Right lobe of liver (tissue), 4 donors: ENCODE data around the gene KIF19.

Experiments used
- POLR2A ChIP-seq: fragments of 450-650 bp; IDR thresholded peaks from one replicate; pipeline ENCODE4 v1.6.1; 2017; ENCODE audit warnings: antibody characterized with exemption, mild to moderate bottlenecking
- TF ChIP-seq, protein P1 (sequence below), 4 donors: fragments of 200-600 bp in 3 of 4; fragments of 450-650 bp in 1 of 4; IDR thresholded peaks; one replicate each; pipeline versions ENCODE4 v1.5.1 to v1.8.0; 2016 to 2022; ENCODE audit warnings: antibody characterized with exemption in 4 of 4, mild to moderate bottlenecking in 2 of 4
- donor health status: DM: no; HTN: no; CAD: no.
- donor health status: DM: no; HTN: no; CAD: no.
- donor health status: DM: no; HTN: yes; CAD: no.

DNA sequence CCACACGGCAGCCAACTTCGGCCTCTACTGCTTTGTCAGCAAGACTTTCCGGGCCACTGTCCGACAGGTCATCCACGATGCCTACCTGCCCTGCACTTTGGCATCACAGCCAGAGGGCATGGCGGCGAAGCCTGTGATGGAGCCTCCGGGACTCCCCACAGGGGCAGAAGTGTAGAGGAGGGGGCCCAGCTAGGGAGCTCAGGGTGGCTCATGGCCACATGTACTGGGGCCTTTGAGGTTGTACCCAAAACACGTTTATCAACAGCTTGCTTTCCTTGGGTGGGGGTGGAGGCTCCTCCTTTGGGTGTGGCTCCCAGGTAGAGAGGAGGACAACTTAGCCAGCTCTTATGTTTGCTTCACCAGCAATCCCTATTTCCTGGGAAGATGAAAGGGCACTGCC lies 46.4 kb downstream of the KIF19 start:
- TF ChIP-seq, protein P1, sequence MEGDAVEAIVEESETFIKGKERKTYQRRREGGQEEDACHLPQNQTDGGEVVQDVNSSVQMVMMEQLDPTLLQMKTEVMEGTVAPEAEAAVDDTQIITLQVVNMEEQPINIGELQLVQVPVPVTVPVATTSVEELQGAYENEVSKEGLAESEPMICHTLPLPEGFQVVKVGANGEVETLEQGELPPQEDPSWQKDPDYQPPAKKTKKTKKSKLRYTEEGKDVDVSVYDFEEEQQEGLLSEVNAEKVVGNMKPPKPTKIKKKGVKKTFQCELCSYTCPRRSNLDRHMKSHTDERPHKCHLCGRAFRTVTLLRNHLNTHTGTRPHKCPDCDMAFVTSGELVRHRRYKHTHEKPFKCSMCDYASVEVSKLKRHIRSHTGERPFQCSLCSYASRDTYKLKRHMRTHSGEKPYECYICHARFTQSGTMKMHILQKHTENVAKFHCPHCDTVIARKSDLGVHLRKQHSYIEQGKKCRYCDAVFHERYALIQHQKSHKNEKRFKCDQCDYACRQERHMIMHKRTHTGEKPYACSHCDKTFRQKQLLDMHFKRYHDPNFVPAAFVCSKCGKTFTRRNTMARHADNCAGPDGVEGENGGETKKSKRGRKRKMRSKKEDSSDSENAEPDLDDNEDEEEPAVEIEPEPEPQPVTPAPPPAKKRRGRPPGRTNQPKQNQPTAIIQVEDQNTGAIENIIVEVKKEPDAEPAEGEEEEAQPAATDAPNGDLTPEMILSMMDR (IDR thresholded peaks at IDR 0.05), result no peak
- TF ChIP-seq POLR2A, result no peak
